ENCODE results near the gene RASL12.

- no peak for TF ChIP-seq CTCF (IDR thresholded peaks at IDR 0.05)
- no peak for TF ChIP-seq POLR2A (IDR thresholded peaks at IDR 0.05)
Observed at GRCh38 chr15:65085207-65085753, 17.5 kb upstream of the RASL12 start.
